Colonic mucosa (tissue), 4 donors: ENCODE results near the gene MRPS33. TPM values are rescaled to one million over a fixed set of nuclear protein-coding genes. Genes with fewer than 3 reads are reported as not detected.

ENCODE experiments used
- DNase-seq: peaks from one replicate; pipeline ENCODE4 v3.0.0-alpha.2; 2020
- H3K27ac ChIP-seq: fragments of 200-600 bp; one replicate; pipeline ENCODE4 v1.8.0; 2021
- H3K27me3 ChIP-seq: fragments of 200-600 bp; one replicate; pipeline ENCODE4 v1.8.0; 2021
- H3K36me3 ChIP-seq: fragments of 200-600 bp; one replicate; pipeline ENCODE4 v1.8.0; 2021
- H3K4me1 ChIP-seq: fragments of 200-600 bp; one replicate; pipeline ENCODE4 v1.8.0; 2021; ENCODE audit warnings: mild to moderate bottlenecking
- H3K4me3 ChIP-seq: fragments of 200-600 bp; one replicate; pipeline ENCODE4 v1.8.0; 2021
- H3K9ac ChIP-seq, 2 donors: one replicate each; pipeline ENCODE4 v1.7.0; 2013; ENCODE audit warnings: control low read depth in 2 of 2, low read depth in 2 of 2, low read length in 2 of 2
- H3K9me3 ChIP-seq: fragments of 200-600 bp; one replicate; pipeline ENCODE4 v1.8.0; 2021
- CTCF ChIP-seq: fragments of 200-600 bp; IDR thresholded peaks from one replicate; pipeline ENCODE4 v1.8.0; 2022; ENCODE audit warnings: antibody characterized with exemption, mild to moderate bottlenecking
- intact Hi-C: fragments of 100-400 bp; cut with DNase I; formaldehyde crosslinking; loops from one replicate; pipeline ENCODE4 v1.14.1; 2022
- total RNA-seq, 2 donors: library from RNA; stranded (reverse); fragmentation: NEBNext Ultra II Directional in 1 of 2; extraction: Animal tissue kit (Norgen Biotek cat#: 25700) in 1 of 2; gene quantifications; one replicate each; pipeline ENCODE4 v1.2.1, GENCODE V29; 2021
- donor health status: healthy.
- donor health status: DM: no; HTN: no; CAD: no.
- donor health status: DM: no; HTN: no; CAD: no.

The MRPS33 gene
- total RNA-seq, 2 donors from 2014 or later: 77.3 to 123 TPM

- Histone ChIP-seq H3K4me3 (no peak overlapping the region), H3K4me1 (no peaks in the 10 kb centered on the region), H3K9ac (no peak overlapping the region), H3K9me3 (no peaks in the 10 kb centered on the region), H3K36me3 (no peaks in the 10 kb centered on the region), H3K27ac (no peak overlapping the region), H3K27me3 (no peaks in the 10 kb centered on the region)
- intact Hi-C loops: no loop called here
- TF ChIP-seq CTCF: no peak
- no peak for DNase-seq
Measured at GRCh38 chr7:140977741-140978140, 37.0 kb downstream of the MRPS33 start.

DNA sequence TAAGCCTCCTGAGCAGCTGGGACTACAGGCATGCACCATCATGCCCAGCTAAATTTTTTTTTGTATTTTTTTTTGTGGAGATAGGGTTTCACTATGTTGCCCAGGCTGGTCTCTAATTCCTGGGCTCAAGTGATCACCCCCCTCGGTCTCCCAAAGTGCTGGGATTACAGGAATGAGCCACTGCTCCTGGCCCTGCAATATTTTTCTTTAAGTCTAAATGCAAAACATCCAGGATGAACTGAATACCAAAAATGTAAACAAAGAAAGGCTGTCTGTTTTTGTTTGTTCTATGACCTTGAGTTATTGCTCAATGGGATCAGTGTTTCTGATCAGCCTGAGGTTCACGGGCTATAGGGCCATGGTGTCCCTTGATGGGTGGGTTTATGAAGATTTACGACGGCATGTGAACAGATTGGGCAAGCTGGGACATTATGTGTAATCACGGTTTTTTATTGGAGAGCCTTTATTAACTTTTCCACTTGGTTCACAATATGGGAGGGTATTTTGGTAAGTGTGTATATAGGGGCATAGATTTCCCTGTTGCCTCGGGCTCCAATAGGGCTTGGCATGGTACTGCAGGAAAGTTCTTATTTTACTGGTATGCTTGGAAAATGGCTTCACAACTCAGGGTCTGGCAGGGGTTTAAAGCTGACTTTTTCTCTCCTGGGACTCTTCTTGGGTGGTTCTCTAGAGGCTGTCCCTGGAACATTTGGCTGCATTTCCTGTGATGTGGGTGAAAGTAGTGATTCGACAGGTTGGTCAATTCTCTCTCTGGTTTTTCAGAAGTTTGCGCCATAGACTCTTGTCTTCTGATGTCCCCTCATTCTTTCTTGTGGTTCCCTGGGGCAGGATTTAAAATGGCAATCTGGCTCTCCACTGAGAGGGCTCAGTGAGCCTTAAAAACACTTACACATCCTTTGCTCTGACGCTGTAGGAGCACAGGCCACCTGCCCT lies 41.6 kb downstream of the MRPS33 start:
- DNase-seq: no peak
- intact Hi-C loops: no loop called here
- no peak overlapping the region for H3K4me3 ChIP-seq
- H3K27ac ChIP-seq: no peak overlapping the region
- H3K27me3 ChIP-seq: no peaks in the 10 kb centered on the region
- TF ChIP-seq CTCF: no peak
- H3K9ac ChIP-seq: no peak overlapping the region
- H3K4me1 ChIP-seq: no peaks in the 10 kb centered on the region
- H3K9me3 ChIP-seq: no peaks in the 10 kb centered on the region
- H3K36me3 ChIP-seq: no peaks in the 10 kb centered on the region

GRCh38 chr7:140972344-140972743 lies 42.4 kb downstream of the MRPS33 start:
- TF ChIP-seq CTCF: no peak

GRCh38 chr7:140967438-140967837 lies 47.3 kb downstream of the MRPS33 start:
- intact Hi-C loops: no loop called here
- no peak overlapping the region for H3K4me3 ChIP-seq
- H3K9me3 ChIP-seq: no peaks in the 10 kb centered on the region
- H3K36me3 ChIP-seq: no peaks in the 10 kb centered on the region
- no peak overlapping the region for H3K9ac ChIP-seq
- no peak for TF ChIP-seq CTCF
- no peaks in the 10 kb centered on the region for H3K4me1 ChIP-seq
- no peak overlapping the region for H3K27ac ChIP-seq
- H3K27me3 ChIP-seq: no peaks in the 10 kb centered on the region
- no peak for DNase-seq

More at GRCh38 chr7:140972344-140972743, 42.4 kb downstream of the MRPS33 start:
- Histone ChIP-seq H3K36me3 (no peaks in the 10 kb centered on the region), H3K27ac (no peak overlapping the region), H3K9me3 (no peaks in the 10 kb centered on the region), H3K4me1 (no peaks in the 10 kb centered on the region), H3K27me3 (no peaks in the 10 kb centered on the region), H3K4me3 (no peak overlapping the region), H3K9ac (no peak overlapping the region)
- DNase-seq: no peak
- intact Hi-C loops: no loop called here

DNA sequence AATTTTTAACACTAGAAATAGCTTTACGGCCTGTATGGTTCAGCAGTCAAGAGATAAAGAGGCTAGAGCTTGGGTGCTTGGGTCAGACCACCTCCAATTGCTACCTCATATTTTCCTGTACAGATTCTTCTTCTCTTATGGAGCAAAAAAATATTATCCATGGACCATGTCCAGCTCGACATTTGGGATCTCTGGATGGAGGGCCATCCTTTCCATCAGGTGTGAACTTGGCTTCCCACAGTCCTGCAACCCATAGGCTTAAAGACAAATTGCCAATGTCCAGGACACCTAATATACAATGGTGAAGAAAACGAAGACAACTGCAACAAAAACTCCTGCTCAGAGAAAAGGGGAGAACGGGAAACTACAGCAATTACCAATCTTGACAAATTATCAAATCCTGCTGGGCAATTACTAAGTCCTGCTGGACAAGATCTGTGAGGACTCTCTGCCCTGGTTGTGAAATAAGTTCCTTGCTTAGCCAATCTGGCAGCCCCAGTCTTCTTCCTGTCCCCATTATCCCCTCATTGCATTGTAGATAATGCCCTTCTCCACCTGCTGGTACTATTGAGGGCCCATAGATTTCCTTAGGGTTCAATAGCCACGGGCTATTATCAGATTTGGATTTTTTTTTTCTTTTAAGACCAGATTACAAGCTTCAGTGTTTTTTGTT lies 48.1 kb downstream of the MRPS33 start:
- Histone ChIP-seq H3K36me3 (no peaks in the 10 kb centered on the region), H3K27me3 (no peaks in the 10 kb centered on the region), H3K4me3 (no peak overlapping the region), H3K4me1 (no peaks in the 10 kb centered on the region), H3K9ac (no peak overlapping the region), H3K9me3 (no peaks in the 10 kb centered on the region), H3K27ac (no peak overlapping the region)
- no peak for TF ChIP-seq CTCF
- no peak for DNase-seq
- intact Hi-C loops: no loop called here
